DND-41 (cell line): ENCODE measurements around the gene CASR.

Experiments used
- EZH2 ChIP-seq: IDR thresholded peaks from 3 replicates; pipeline ENCODE4 v1.6.1; 2012; ENCODE audit warnings: borderline replicate concordance, low read depth, mild to moderate bottlenecking, moderate library complexity, low read length, inconsistent platforms; ENCODE audit not compliant: severe bottlenecking
- TF ChIP-seq, protein P1 (sequence below): IDR thresholded peaks from 2 replicates; pipeline ENCODE4 v1.5.1; 2012; ENCODE audit warnings: borderline replicate concordance, low read length, moderate library complexity, mild to moderate bottlenecking; ENCODE audit not compliant: poor library complexity, severe bottlenecking; ENCODE audit errors: extremely low read depth

DNA sequence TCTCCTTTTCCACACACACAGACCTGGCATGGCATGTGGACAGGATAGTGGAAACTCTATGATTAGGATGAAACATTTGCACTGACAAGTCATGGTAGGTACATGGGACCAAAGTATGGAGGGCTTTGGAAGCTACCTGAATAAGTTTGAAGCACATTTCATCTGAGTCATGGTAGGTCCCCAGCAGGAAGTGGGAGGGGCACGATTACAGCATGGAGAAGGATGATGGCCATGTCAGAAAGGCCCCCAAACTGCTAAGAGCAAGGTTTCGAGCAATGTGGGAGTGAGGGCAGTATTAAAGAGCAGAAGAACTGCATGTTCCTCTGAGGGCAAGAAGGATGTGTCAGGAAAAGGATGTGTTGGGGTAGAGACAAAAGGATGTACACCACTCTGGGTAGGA, 90.0 kb downstream of the CASR start:
- TF ChIP-seq EZH2, result no peak
- TF ChIP-seq, protein P1, sequence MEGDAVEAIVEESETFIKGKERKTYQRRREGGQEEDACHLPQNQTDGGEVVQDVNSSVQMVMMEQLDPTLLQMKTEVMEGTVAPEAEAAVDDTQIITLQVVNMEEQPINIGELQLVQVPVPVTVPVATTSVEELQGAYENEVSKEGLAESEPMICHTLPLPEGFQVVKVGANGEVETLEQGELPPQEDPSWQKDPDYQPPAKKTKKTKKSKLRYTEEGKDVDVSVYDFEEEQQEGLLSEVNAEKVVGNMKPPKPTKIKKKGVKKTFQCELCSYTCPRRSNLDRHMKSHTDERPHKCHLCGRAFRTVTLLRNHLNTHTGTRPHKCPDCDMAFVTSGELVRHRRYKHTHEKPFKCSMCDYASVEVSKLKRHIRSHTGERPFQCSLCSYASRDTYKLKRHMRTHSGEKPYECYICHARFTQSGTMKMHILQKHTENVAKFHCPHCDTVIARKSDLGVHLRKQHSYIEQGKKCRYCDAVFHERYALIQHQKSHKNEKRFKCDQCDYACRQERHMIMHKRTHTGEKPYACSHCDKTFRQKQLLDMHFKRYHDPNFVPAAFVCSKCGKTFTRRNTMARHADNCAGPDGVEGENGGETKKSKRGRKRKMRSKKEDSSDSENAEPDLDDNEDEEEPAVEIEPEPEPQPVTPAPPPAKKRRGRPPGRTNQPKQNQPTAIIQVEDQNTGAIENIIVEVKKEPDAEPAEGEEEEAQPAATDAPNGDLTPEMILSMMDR, result no peak
